Activated naive CD8-positive, alpha-beta T cell treated with anti-CD3 and anti-CD28 coated beads, Interleukin-2, amount 10 ng/mL, durations not matched to agents 7 days and 5 days (primary cell): ENCODE data around the gene OR51S1. TPM values are rescaled to one million over a fixed set of nuclear protein-coding genes. Genes with fewer than 3 reads are reported as not detected.
"Not testable (repeated sequence)": the region's sequence is repeated elsewhere in the genome, so short reads cannot be mapped to it uniquely, and the experiment has no call there.

Source experiments
- ATAC-seq: fragments of 150-1000 bp; cut with Tn5 transposase; one replicate; pipeline ENCODE4 v1.10.0; 2021; ENCODE audit warnings: low read depth, moderate library complexity
- POLR2A ChIA-PET: fragments of 350-600 bp; sonication (Branson Sonifier 250); formaldehyde crosslinking; loops from one replicate; lab custom pipeline; 2021; ENCODE audit warnings: antibody characterized with exemption; lab: Charles Lee
- DNase-seq: peaks from one replicate; pipeline ENCODE4 v3.0.0; 2021
- H3K27ac Mint-ChIP-seq: one replicate; pipeline ENCODE4 v1.8.0; 2022; ENCODE audit warnings: mild to moderate bottlenecking, mixed read lengths
- H3K27me3 Mint-ChIP-seq: one replicate; pipeline ENCODE4 v1.8.0; 2022; ENCODE audit warnings: mild to moderate bottlenecking, moderate library complexity, mixed read lengths
- H3K36me3 Mint-ChIP-seq: one replicate; pipeline ENCODE4 v1.8.0; 2021; ENCODE audit warnings: mild to moderate bottlenecking, mixed read lengths
- H3K4me1 Mint-ChIP-seq: one replicate; pipeline ENCODE4 v1.8.0; 2021; ENCODE audit warnings: mixed read lengths
- H3K4me3 Mint-ChIP-seq: one replicate; pipeline ENCODE4 v1.8.0; 2022; ENCODE audit warnings: mild to moderate bottlenecking, moderate library complexity, mixed read lengths
- H3K9me3 Mint-ChIP-seq: one replicate; pipeline ENCODE4 v1.8.0; 2021; ENCODE audit warnings: mixed read lengths
- total RNA-seq, 2 experiments: library from RNA; stranded (reverse); gene quantifications; one replicate each; pipeline ENCODE4 v1.2.3, GENCODE V29; 2021

The OR51S1 gene, protein sequence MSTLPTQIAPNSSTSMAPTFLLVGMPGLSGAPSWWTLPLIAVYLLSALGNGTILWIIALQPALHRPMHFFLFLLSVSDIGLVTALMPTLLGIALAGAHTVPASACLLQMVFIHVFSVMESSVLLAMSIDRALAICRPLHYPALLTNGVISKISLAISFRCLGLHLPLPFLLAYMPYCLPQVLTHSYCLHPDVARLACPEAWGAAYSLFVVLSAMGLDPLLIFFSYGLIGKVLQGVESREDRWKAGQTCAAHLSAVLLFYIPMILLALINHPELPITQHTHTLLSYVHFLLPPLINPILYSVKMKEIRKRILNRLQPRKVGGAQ
- total RNA-seq: not detected

DNA sequence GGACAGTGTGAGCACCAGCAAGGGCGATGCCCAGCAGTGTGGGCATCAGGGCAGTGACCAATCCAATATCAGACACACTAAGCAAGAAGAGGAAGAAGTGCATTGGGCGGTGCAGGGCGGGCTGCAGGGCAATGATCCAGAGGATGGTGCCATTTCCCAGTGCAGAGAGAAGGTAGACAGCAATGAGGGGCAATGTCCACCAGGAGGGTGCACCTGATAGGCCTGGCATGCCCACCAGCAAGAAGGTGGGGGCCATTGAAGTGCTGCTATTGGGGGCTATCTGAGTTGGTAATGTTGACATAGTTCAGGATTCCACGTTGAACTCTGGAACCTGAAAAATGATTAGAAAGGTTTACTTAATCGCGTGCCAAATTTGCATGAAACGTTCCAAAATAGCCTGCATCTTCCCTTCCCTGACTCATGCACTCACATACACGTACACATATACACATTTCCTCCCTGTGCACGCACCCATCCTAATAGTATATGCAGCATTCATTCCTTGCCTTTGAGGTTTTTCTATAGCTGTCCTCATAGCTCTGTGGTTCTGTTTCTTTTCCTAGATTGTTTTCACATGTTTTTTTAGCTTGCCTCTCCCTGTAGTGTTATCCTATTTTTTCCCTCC is at the start of gene OR51S1:
TSS of gene OR51S1 (minus strand) at position 301 of the 625 bp plus-strand sequence. CDS start at position 301, 0 bp downstream.
- Mint-ChIP-seq H3K27me3 (peaks cover 9% of the 10 kb centered on the region), H3K36me3 (no peaks in the 10 kb centered on the region), H3K4me1 (no peaks in the 10 kb centered on the region), H3K4me3 (no peak within 1 kb of the TSS), H3K27ac (no peak within 1 kb of the TSS), H3K9me3 (no peaks in the 10 kb centered on the region)
- ATAC-seq (no peak), DNase-seq (no peak)
- POLR2A ChIA-PET: no interaction called here

- POLR2A ChIA-PET: no interaction called here
- Mint-ChIP-seq H3K4me3 (no peak overlapping the region), H3K36me3 (no peaks in the 10 kb centered on the region), H3K9me3 (no peaks in the 10 kb centered on the region), H3K4me1 (no peaks in the 10 kb centered on the region), H3K27me3 (peaks cover 2% of the 10 kb centered on the region), H3K27ac (no peak overlapping the region)
- DNase-seq: no peak
- ATAC-seq: no peak
Observed at GRCh38 chr11:4891996-4892640, 43.1 kb upstream of the OR51S1 start.

DNA sequence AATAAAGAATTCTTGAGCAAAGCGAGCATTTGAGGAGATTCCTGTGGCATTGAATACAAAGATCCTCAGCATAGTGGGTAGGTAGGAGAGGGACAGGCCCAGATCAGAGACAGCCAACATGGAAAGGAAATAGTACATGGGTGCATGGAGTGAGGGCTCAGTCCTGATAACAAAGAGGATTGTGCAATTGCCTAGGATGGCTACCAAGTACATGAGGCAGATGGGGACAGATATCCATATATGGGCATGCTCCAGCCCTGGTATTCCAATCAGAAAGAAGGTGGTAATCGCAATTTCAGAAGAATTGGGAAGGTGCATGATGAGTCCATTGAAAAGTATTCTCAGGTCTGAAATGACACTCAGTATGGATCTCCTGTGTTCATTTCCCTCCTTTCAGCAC is 41.3 kb upstream of the OR51S1 start:
- Mint-ChIP-seq H3K9me3 (no peaks in the 10 kb centered on the region), H3K36me3 (no peaks in the 10 kb centered on the region), H3K4me3 (no peak overlapping the region), H3K27ac (no peak overlapping the region), H3K4me1 (no peaks in the 10 kb centered on the region), H3K27me3 (peaks cover 2% of the 10 kb centered on the region)
- DNase-seq: no peak
- ATAC-seq: no peak
- POLR2A ChIA-PET: no interaction called here

- Mint-ChIP-seq H3K27ac (no peak overlapping the region), H3K4me3 (no peak overlapping the region), H3K4me1 (no peaks in the 10 kb centered on the region), H3K9me3 (no peaks in the 10 kb centered on the region), H3K27me3 (peaks cover 2% of the 10 kb centered on the region), H3K36me3 (no peaks in the 10 kb centered on the region)
- ATAC-seq (no peak), DNase-seq (no peak)
- POLR2A ChIA-PET: no interaction called here
Observed at GRCh38 chr11:4887591-4887990, 38.6 kb upstream of the OR51S1 start.

GRCh38 chr11:4886186-4886585 is 37.2 kb upstream of the OR51S1 start:
- no peak for ATAC-seq
- Mint-ChIP-seq H3K36me3 (no peaks in the 10 kb centered on the region), H3K27ac (no peak overlapping the region), H3K9me3 (no peaks in the 10 kb centered on the region), H3K27me3 (peaks cover 2% of the 10 kb centered on the region), H3K4me3 (no peak overlapping the region), H3K4me1 (no peaks in the 10 kb centered on the region)
- POLR2A ChIA-PET: no interaction called here
- DNase-seq: no peak

DNA sequence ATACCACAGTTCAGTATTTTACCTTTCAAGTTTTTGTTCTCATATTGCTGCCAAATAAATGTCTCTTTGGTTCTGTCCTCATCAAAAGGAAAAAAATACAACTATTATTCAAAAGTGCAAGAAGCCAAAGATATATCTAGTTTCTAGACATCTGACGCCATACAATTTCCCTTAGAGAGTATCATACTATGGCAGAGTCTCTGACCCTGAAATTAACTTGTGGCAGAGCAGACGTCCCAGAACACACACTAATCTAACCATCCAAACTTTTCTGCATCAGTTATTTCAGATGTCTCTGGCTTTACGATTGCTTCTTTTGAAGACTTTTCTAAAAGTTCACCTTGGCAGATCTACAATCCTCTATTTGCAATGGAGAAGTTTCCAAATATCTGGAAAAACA is 35.4 kb upstream of the OR51S1 start:
- DNase-seq (no peak), ATAC-seq (no peak)
- Mint-ChIP-seq H3K4me1 (no peaks in the 10 kb centered on the region), H3K27me3 (no peaks in the 10 kb centered on the region), H3K9me3 (no peaks in the 10 kb centered on the region), H3K4me3 (no peak overlapping the region), H3K27ac (no peak overlapping the region), H3K36me3 (no peaks in the 10 kb centered on the region)
- POLR2A ChIA-PET: no interaction called here

GRCh38 chr11:4882543-4882942 is 33.5 kb upstream of the OR51S1 start:
- POLR2A ChIA-PET: no interaction called here
- no peak for ATAC-seq
- Mint-ChIP-seq H3K4me3 (no peak overlapping the region), H3K9me3 (no peaks in the 10 kb centered on the region), H3K4me1 (no peaks in the 10 kb centered on the region), H3K27me3 (no peaks in the 10 kb centered on the region), H3K27ac (no peak overlapping the region), H3K36me3 (no peaks in the 10 kb centered on the region)
- DNase-seq: no peak

DNA sequence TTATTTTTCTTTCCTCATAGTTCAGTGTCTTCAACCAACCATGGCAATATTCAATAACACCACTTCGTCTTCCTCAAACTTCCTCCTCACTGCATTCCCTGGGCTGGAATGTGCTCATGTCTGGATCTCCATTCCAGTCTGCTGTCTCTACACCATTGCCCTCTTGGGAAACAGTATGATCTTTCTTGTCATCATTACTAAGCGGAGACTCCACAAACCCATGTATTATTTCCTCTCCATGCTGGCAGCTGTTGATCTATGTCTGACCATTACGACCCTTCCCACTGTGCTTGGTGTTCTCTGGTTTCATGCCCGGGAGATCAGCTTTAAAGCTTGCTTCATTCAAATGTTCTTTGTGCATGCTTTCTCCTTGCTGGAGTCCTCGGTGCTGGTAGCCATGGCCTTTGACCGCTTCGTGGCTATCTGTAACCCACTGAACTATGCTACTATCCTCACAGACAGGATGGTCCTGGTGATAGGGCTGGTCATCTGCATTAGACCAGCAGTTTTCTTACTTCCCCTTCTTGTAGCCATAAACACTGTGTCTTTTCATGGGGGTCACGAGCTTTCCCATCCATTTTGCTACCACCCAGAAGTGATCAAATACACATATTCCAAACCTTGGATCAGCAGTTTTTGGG is 33.0 kb upstream of the OR51S1 start, which contains the start of gene OR51T1:
TSS of gene OR51T1 (plus strand) at position 41 of the 641 bp plus-strand sequence. CDS start at position 41, 0 bp downstream.
- H3K4me3 Mint-ChIP-seq: no peak within 1 kb of the TSS
- POLR2A ChIA-PET: no interaction called here
- H3K27ac Mint-ChIP-seq: no peak within 1 kb of the TSS
- ATAC-seq (no peak), DNase-seq (no peak)
- no peaks in the 10 kb centered on the region for H3K4me1 Mint-ChIP-seq
- no peaks in the 10 kb centered on the region for H3K9me3 Mint-ChIP-seq
- H3K27me3 Mint-ChIP-seq: no peaks in the 10 kb centered on the region
- H3K36me3 Mint-ChIP-seq: no peaks in the 10 kb centered on the region

DNA sequence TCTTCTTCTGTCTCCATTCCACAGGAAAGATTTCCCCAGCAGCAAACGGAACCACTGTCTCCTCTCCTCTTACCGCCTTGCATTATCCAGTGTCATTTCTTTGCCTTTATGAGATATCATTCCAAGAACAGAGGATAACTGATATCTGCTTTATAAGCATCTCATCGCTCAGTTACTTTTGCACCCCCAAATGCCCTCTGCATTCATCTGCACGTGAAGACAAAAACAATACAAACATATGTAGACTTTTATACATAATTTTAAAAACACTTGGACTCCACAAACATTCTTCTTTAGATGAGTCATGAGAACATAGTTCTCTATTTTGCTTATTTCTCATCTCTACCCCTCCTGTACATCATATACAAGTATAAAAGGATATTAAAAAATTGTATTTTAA is 32.2 kb upstream of the OR51S1 start:
- H3K27me3 Mint-ChIP-seq: no peaks in the 10 kb centered on the region
- POLR2A ChIA-PET: no interaction called here
- no peaks in the 10 kb centered on the region for H3K36me3 Mint-ChIP-seq
- H3K27ac Mint-ChIP-seq: no peak overlapping the region
- H3K9me3 Mint-ChIP-seq: no peaks in the 10 kb centered on the region
- ATAC-seq (no peak), DNase-seq (no peak)
- no peak overlapping the region for H3K4me3 Mint-ChIP-seq
- no peaks in the 10 kb centered on the region for H3K4me1 Mint-ChIP-seq

DNA sequence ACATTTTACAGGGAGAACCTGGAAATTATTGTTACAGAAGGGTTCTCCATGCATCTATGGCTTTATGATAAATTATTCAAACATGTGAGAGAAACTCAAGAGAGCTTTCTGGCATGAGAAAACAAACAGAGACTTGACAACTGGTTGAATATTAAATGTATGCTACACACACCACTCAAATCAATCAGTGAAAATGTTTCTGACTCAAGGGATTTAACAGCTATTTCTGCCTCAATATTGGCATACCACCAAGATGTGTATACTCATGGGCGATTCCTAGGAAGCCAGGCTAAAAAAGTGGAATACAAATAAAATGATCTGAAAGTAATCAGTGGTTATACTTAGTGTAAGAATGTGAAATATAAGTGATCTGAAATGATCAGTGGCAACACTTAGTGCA is 16.8 kb upstream of the OR51S1 start:
- Mint-ChIP-seq H3K4me3 (no peak overlapping the region), H3K4me1 (no peaks in the 10 kb centered on the region), H3K27me3 (no peaks in the 10 kb centered on the region), H3K27ac (no peak overlapping the region), H3K36me3 (no peaks in the 10 kb centered on the region), H3K9me3 (peaks cover 2% of the 10 kb centered on the region)
- DNase-seq (no peak), ATAC-seq (no peak)
- POLR2A ChIA-PET: no interaction called here

- H3K27me3 Mint-ChIP-seq: no peaks in the 10 kb centered on the region
- H3K9me3 Mint-ChIP-seq: peaks cover 2% of the 10 kb centered on the region
- H3K36me3 Mint-ChIP-seq: no peaks in the 10 kb centered on the region
- no peak for DNase-seq
- no peak overlapping the region for H3K4me3 Mint-ChIP-seq
- no peaks in the 10 kb centered on the region for H3K4me1 Mint-ChIP-seq
- ATAC-seq: no peak
- no peak overlapping the region for H3K27ac Mint-ChIP-seq
- POLR2A ChIA-PET: no interaction called here
Observed at GRCh38 chr11:4863876-4864275, 14.9 kb upstream of the OR51S1 start.

GRCh38 chr11:4862447-4863236 is 13.6 kb upstream of the OR51S1 start:
- no peak overlapping the region for H3K4me3 Mint-ChIP-seq
- H3K4me1 Mint-ChIP-seq: no peaks in the 10 kb centered on the region
- POLR2A ChIA-PET: no interaction called here
- H3K27me3 Mint-ChIP-seq: no peaks in the 10 kb centered on the region
- no peak overlapping the region for H3K27ac Mint-ChIP-seq
- ATAC-seq (no peak), DNase-seq (no peak)
- H3K9me3 Mint-ChIP-seq: peaks cover 2% of the 10 kb centered on the region
- H3K36me3 Mint-ChIP-seq: no peaks in the 10 kb centered on the region

GRCh38 chr11:4854286-4854685 is 5.3 kb upstream of the OR51S1 start:
- POLR2A ChIA-PET, H3K27ac Mint-ChIP-seq, H3K9me3 Mint-ChIP-seq, H3K4me3 Mint-ChIP-seq, ATAC-seq, H3K4me1 Mint-ChIP-seq, H3K36me3 Mint-ChIP-seq, DNase-seq, H3K27me3 Mint-ChIP-seq: not testable (repeated sequence)
